GM21825 (cell line): ENCODE results near the gene CREG1.

Experiments
- ATAC-seq: cut with Tn5 transposase; IDR thresholded peaks from one replicate; pipeline ENCODE4 v1.9.1; 2021; ENCODE audit warnings: mild to moderate bottlenecking, moderate library complexity; ENCODE audit not compliant: unreplicated experiment

The CREG1 gene

GRCh38 chr1:167532964-167533824, 20.4 kb downstream of the CREG1 start:
- peak; percentile 17 for ATAC-seq

- no peak for ATAC-seq
These were observed 21.2 kb downstream of the CREG1 start for GRCh38 chr1:167532375-167532774.

- ATAC-seq = no peak
These were observed 23.6 kb downstream of the CREG1 start for GRCh38 chr1:167529829-167530474.

- no peak for ATAC-seq
These were observed 25.4 kb downstream of the CREG1 start for GRCh38 chr1:167528057-167528728.

- no peak for ATAC-seq
These were observed 26.7 kb downstream of the CREG1 start for GRCh38 chr1:167526667-167527383.

- no peak for ATAC-seq
These were observed 28.9 kb downstream of the CREG1 start for GRCh38 chr1:167524651-167525050.

- no peak for ATAC-seq
These were observed 31.3 kb downstream of the CREG1 start for GRCh38 chr1:167522246-167522645.

- ATAC-seq = no peak
These were observed 32.8 kb downstream of the CREG1 start for GRCh38 chr1:167520711-167521206.

- ATAC-seq = no peak
These were observed 35.2 kb downstream of the CREG1 start, which contains the start of gene CD247 for GRCh38 chr1:167518331-167518700. Gene CD247, minus strand, starts transcription at chr1:167518529. Its CDS starts 64 bp downstream, at chr1:167518465.

GRCh38 chr1:167517535-167518330, 35.8 kb downstream of the CREG1 start:
- no peak for ATAC-seq

- ATAC-seq = no peak
These were observed 36.9 kb downstream of the CREG1 start for GRCh38 chr1:167516404-167517388.

GRCh38 chr1:167515893-167516321, 37.7 kb downstream of the CREG1 start:
- no peak for ATAC-seq

GRCh38 chr1:167515461-167515860, 38.1 kb downstream of the CREG1 start:
- ATAC-seq = no peak

GRCh38 chr1:167514288-167514687, 39.3 kb downstream of the CREG1 start:
- no peak for ATAC-seq

- ATAC-seq = no peak
These were observed 41.4 kb downstream of the CREG1 start for GRCh38 chr1:167512046-167512654.

- no peak for ATAC-seq
These were observed 42.1 kb downstream of the CREG1 start for GRCh38 chr1:167511374-167511986.

- ATAC-seq = no peak
These were observed 42.7 kb downstream of the CREG1 start for GRCh38 chr1:167510881-167511280.

- no peak for ATAC-seq
These were observed 43.3 kb downstream of the CREG1 start for GRCh38 chr1:167510244-167510643.
